HG03064 (cell line): ENCODE measurements around the gene BCL11A.

Source experiments
- ATAC-seq: cut with Tn5 transposase; IDR thresholded peaks from one replicate; pipeline ENCODE4 v1.9.1; 2021; ENCODE audit warnings: low read depth; ENCODE audit not compliant: unreplicated experiment

The BCL11A gene

GRCh38 chr2:60529136-60529784 is 24.2 kb downstream of the BCL11A start:
- no peak for ATAC-seq

- ATAC-seq = no peak
Measured at GRCh38 chr2:60528281-60529020, 25.0 kb downstream of the BCL11A start.

GRCh38 chr2:60527762-60528161 is 25.7 kb downstream of the BCL11A start:
- ATAC-seq = no peak

GRCh38 chr2:60526623-60527022 is 26.8 kb downstream of the BCL11A start:
- ATAC-seq = no peak

GRCh38 chr2:60525899-60526298 is 27.6 kb downstream of the BCL11A start:
- ATAC-seq = no peak

- no peak for ATAC-seq
Measured at GRCh38 chr2:60524874-60525273, 28.6 kb downstream of the BCL11A start.

GRCh38 chr2:60523963-60524362 is 29.5 kb downstream of the BCL11A start:
- no peak for ATAC-seq

- ATAC-seq = no peak
Measured at GRCh38 chr2:60522462-60522861, 31.0 kb downstream of the BCL11A start.

- ATAC-seq = no peak
Measured at GRCh38 chr2:60521626-60522025, 31.8 kb downstream of the BCL11A start.

- ATAC-seq = no peak
Measured at GRCh38 chr2:60520917-60521539, 32.4 kb downstream of the BCL11A start.

- no peak for ATAC-seq
Measured at GRCh38 chr2:60520151-60520876, 33.1 kb downstream of the BCL11A start.

- no peak for ATAC-seq
Measured at GRCh38 chr2:60519231-60519863, 34.1 kb downstream of the BCL11A start.

GRCh38 chr2:60518567-60518966 is 34.9 kb downstream of the BCL11A start:
- ATAC-seq = no peak

- no peak for ATAC-seq
Measured at GRCh38 chr2:60517446-60517845, 36.0 kb downstream of the BCL11A start.

- no peak for ATAC-seq
Measured at GRCh38 chr2:60516826-60517225, 36.6 kb downstream of the BCL11A start.

- ATAC-seq = no peak
Measured at GRCh38 chr2:60516383-60516811, 37.1 kb downstream of the BCL11A start.

- peak; percentile 85 for ATAC-seq
Measured at GRCh38 chr2:60515721-60516226, 37.7 kb downstream of the BCL11A start.

- ATAC-seq = no peak
Measured at GRCh38 chr2:60513996-60514395, 39.5 kb downstream of the BCL11A start.

GRCh38 chr2:60513191-60513590 is 40.3 kb downstream of the BCL11A start:
- ATAC-seq = no peak

- ATAC-seq = no peak
Measured at GRCh38 chr2:60512641-60513040, 40.8 kb downstream of the BCL11A start.
